AG09309 (cell line): Measurements from ENCODE around the gene SMAGP.
"Not testable (repeated sequence)": the region's sequence is repeated elsewhere in the genome, so short reads cannot be mapped to it uniquely, and the experiment has no call there.

Source experiments
- DNase-seq: peaks from one replicate; pipeline ENCODE4 v3.0.0-alpha.2; 2010; ENCODE audit warnings: low read depth
- H3K4me3 ChIP-seq: 2 replicates; pipeline ENCODE4 v1.5.1; 2011; ENCODE audit warnings: mild to moderate bottlenecking, low read depth, low read length, moderate library complexity; ENCODE audit not compliant: control insufficient read depth
- TF ChIP-seq, protein P1 (sequence below): IDR thresholded peaks from 2 replicates; pipeline ENCODE4 v1.5.1; 2011; ENCODE audit warnings: mild to moderate bottlenecking, low read depth, low read length, inconsistent platforms; ENCODE audit not compliant: insufficient read depth, control insufficient read depth; ENCODE audit errors: missing control alignments

Gene SMAGP

GRCh38 chr12:51270067-51270950 is at the start of gene SMAGP:
TSS of gene SMAGP (minus strand) at chr12:51270415. CDS start at chr12:51269278, 1,137 bp downstream.
- no peak for DNase-seq
- TF ChIP-seq, protein P1, sequence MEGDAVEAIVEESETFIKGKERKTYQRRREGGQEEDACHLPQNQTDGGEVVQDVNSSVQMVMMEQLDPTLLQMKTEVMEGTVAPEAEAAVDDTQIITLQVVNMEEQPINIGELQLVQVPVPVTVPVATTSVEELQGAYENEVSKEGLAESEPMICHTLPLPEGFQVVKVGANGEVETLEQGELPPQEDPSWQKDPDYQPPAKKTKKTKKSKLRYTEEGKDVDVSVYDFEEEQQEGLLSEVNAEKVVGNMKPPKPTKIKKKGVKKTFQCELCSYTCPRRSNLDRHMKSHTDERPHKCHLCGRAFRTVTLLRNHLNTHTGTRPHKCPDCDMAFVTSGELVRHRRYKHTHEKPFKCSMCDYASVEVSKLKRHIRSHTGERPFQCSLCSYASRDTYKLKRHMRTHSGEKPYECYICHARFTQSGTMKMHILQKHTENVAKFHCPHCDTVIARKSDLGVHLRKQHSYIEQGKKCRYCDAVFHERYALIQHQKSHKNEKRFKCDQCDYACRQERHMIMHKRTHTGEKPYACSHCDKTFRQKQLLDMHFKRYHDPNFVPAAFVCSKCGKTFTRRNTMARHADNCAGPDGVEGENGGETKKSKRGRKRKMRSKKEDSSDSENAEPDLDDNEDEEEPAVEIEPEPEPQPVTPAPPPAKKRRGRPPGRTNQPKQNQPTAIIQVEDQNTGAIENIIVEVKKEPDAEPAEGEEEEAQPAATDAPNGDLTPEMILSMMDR: no peak
- H3K4me3 ChIP-seq: peak within 1 kb of the TSS; percentile 67

DNA sequence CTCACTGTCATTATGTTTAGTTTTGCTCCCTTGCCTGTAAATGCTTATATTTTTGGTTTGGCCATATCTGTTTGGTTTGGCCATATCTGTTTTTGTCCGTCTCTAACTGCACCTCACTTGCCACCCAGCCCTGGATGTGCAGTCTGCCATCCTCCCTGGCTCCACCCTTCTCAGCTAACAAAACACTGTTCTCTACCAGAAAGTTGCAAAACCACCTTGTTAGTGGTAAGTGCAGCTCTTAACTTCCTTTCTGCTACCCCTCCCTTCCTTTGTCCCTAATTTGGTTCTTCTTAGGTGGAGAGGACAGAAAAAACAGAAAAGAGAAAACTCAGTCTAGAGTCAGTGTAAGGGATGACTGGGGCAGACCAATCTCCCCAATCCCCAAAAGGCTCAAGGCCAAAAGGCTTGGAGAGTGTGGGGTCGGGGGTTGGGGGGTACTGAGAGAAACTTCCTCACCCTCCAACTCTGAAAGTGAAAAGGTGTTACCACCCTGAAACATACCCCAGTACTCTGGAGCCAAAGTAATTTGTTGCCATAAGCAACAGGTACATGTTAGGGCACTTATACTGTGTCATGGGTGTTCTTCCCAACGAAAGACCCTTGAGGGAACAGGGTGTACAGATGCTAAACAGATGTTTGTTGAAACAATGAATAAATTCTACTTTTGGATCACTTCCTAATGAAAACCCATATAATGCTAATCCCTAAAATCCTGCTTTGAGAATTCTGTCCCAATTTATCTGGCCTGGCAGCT is 48.8 kb upstream of the SMAGP start:
- no peak overlapping the region for H3K4me3 ChIP-seq
- DNase-seq: no peak
- TF ChIP-seq, protein P1: no peak

- H3K4me3 ChIP-seq: not testable (repeated sequence)
These were observed 48.0 kb upstream of the SMAGP start for GRCh38 chr12:51318057-51318806.

DNA sequence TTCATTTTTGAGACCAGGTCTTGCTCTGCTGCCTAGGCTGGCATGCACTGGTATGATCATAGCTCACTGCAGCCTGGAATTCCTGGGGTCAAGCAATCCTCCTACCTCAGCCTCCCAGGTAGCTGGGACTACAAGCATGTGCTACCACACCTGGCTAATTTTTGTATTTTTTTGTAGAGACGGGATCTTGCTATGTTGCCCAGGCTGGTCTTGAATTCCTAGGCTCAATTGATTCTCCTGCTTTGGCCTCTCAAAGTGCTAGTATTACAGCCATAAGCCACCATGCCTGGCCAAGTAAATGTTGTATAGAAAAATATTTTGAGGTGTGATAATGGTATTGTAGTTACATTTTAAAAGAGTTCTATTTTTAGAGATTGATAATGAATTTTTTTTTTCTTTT is 41.2 kb upstream of the SMAGP start:
- TF ChIP-seq, protein P1: no peak
- no peak for DNase-seq
- no peak overlapping the region for H3K4me3 ChIP-seq

More at GRCh38 chr12:51318057-51318806, 48.0 kb upstream of the SMAGP start:
- DNase-seq: not testable (repeated sequence)

DNA sequence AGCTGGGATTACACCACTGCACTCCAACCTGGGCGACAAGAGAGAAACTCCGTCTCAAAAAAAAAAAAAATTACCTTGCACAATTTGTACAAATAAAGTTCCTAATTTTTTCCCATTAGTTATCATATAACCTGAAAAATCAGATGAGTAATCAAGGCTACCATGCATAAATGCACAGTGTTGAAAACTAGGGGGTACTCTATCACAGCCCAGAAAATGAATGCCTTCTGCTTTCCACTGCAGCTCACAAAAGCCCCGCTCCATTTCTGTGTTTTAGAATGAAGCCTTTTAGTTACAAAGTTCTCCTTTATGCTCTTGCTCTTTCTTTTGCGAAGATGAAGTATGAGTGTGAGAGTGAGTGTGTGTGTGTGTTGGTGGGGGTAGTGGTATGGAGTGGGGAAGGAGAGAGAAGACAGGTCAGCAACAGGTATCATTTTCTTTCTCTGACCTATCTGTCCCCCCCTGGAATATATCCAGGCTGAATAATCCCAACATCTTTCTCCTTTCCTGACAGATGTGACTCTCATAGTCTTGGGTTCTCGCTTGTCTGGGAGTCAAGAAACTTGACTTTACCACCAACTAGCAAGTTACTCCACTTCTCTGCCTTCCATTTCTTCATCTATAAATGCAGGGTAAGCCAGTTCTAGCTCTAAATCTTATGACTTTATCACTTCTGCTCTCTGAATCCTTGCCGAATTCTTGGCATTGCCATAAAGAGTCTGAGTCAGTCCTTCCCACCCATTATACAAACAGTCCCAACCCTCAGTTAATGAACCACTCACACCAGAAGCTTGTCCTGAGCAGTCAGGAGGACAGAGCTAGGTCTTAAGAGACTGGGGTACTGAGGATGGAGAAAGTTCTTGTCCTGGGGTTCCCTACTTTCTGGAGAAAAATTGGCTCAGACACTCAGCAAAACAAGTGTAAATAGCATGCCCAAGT is 37.7 kb upstream of the SMAGP start:
- DNase-seq: peak; percentile 71
- TF ChIP-seq, protein P1: no peak
- H3K4me3 ChIP-seq: no peak overlapping the region

DNA sequence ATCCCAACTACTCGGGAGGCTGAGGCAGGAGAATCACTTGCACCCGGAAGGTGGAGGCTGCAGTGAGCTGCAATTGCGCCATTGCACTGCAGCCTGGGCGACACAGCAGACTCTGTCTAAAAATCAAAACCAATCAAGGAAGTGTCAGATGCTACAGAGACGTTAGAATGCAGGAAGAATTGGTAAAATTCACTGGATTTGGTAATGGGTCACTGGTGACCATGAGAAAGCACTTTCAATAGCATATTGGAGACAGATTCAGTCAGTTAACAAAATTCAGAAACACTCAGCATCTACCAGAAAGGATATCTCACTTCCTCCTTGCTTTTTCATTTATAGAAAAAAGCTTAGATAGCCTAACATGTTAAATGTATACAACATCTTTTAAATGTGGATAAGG is 36.3 kb upstream of the SMAGP start:
- TF ChIP-seq, protein P1: no peak
- DNase-seq: no peak
- no peak overlapping the region for H3K4me3 ChIP-seq

DNA sequence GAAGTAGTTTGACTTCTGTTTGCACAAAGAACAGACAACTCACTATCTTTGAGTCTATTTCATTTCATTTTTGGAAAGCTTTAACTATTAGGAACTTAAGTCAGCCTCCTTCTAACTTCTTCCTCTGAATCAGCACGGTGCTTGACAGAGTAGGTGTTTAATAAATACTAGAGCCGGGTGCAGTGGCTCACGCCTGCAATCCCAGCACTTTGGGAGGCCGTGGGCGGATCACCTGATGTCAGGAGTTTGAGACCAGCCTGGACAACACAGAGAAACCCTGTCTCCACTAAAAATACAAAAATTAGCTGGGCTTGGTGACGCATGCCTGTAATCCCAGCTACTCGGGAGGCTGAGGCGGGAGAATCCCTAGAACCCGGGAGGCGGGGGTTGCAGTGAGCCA is 30.6 kb upstream of the SMAGP start:
- not testable (repeated sequence) for H3K4me3 ChIP-seq, DNase-seq
